Effector memory CD8-positive, alpha-beta T cell (primary cell): ENCODE measurements around the gene LARGE1.

Experiments
- ATAC-seq: fragments of 150-1000 bp; cut with Tn5 transposase; replicated peaks from 2 replicates; pipeline ENCODE4 v1.10.0; 2021; ENCODE audit warnings: mild to moderate bottlenecking, moderate library complexity
- DNase-seq, 3 experiments: peaks; one replicate each; pipeline ENCODE4 v3.0.0; 2021
- H3K27ac Mint-ChIP-seq, 2 donors: one replicate each; pipeline ENCODE4 v1.8.0; 2022; ENCODE audit warnings: mild to moderate bottlenecking in 2 of 2, mixed read lengths in 2 of 2, moderate library complexity in 2 of 2
- H3K27me3 Mint-ChIP-seq, 2 donors: one replicate each; pipeline ENCODE4 v1.8.0; 2022; ENCODE audit warnings: mixed read lengths in 2 of 2
- H3K36me3 Mint-ChIP-seq: one replicate; pipeline ENCODE4 v1.8.0; 2022; ENCODE audit warnings: mild to moderate bottlenecking, moderate library complexity, mixed read lengths; ENCODE audit not compliant: insufficient read depth
- H3K4me1 Mint-ChIP-seq, 2 donors: one replicate each; pipeline ENCODE4 v1.8.0; 2022; ENCODE audit warnings: low read depth in 2 of 2, mixed read lengths in 2 of 2
- H3K4me3 Mint-ChIP-seq, 2 donors: one replicate each; pipeline ENCODE4 v1.8.0; 2022; ENCODE audit warnings: mild to moderate bottlenecking in 2 of 2, mixed read lengths in 2 of 2, moderate library complexity in 2 of 2
- H3K9me3 Mint-ChIP-seq, 2 donors: one replicate each; pipeline ENCODE4 v1.8.0; 2022; ENCODE audit warnings: mixed read lengths in 2 of 2

LARGE1 gene

DNA sequence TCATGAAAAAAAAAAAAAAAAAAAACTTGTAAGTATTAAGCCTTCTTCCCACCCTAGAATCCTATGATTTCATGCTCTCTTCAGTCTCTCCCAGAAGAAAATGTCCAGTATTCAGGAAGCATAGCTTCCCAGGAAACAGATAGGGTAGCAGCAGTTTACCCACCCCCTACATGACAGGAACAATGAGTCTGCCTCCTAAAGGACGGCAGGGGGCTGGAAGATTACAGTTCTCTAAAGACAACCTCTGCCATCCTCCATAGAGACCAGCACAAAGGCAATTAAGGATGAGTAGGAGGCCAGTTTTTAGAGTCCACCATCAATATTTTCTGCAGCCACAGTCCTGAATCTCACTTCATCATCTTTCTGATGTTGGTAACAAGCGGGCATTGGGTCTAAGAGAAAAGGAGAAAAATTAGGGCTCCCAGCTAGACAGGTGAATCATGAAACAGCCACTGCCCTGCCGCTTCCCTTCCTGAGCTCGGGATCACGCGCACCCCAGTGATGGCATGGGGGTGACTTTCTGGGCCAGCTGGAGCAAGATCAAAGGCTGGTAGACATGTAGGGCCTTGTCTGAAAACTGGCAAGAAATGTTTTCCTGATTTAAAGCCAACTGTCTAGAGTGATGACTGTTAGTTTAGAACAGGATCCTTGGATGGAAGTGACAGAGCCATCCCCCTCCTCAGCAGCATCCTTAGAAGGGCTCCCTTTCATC is 322.8 kb downstream of the LARGE1 start:
- Mint-ChIP-seq H3K9me3 (peaks cover 6 to 21% of the 10 kb centered on the region in 2 donors), H3K36me3 (no peaks in the 10 kb centered on the region), H3K4me3 (no peak overlapping the region)

DNA sequence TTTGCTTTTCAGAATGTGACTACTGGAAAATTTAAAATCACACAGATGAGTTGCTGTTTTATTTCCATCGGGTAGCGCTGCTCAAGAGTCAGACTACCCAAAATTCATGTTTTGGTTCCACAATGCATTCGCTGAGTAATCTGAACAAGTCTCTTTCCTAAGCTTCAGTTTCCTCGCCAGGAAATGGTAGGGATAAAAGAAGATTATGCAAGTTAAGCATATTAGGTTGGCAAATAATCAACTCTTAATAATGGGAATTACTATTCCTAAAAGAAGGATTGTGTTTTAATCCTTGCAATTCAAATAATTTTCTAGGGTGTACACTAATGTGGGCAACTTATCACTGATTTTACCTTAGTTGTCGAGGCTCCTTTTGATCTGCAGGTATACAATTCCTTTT is 326.5 kb downstream of the LARGE1 start:
- Mint-ChIP-seq H3K27ac (no peak overlapping the region), H3K4me1 (no peaks in the 10 kb centered on the region), H3K4me3 (no peak overlapping the region), H3K36me3 (no peaks in the 10 kb centered on the region), H3K27me3 (no peaks in the 10 kb centered on the region), H3K9me3 (peaks cover 5 to 13% of the 10 kb centered on the region in 2 donors)
- no peak for DNase-seq
- ATAC-seq = no peak

More for the DNA sequence above, 322.8 kb downstream of the LARGE1 start:
- no peak for ATAC-seq
- H3K4me1 Mint-ChIP-seq = no peaks in the 10 kb centered on the region
- no peak for DNase-seq
- no peaks in the 10 kb centered on the region for H3K27me3 Mint-ChIP-seq
- no peak overlapping the region for H3K27ac Mint-ChIP-seq

DNA sequence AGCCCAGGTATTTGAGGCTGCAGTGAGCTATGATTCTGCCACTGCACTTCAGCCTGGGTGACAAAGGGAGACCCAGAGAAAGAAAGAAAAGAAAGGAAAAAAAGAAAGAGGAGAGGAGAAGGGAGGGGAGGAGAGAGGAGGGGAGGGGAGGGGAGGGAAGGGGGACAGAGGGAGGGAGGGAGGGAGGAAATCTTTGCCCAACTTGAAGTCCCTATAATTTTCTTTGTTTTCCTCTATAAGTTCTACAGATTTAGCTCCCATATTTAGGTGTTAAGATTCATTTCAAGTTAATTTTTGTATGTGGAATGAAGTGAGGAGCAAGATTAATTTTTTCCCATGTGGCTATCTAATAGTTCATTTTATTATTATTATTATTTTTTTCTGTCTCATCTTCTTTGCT is 328.3 kb downstream of the LARGE1 start:
- Mint-ChIP-seq H3K4me3 (no peak overlapping the region), H3K27me3 (no peaks in the 10 kb centered on the region), H3K9me3 (peaks cover 5 to 13% of the 10 kb centered on the region in 2 donors), H3K27ac (no peak overlapping the region), H3K4me1 (no peaks in the 10 kb centered on the region), H3K36me3 (no peaks in the 10 kb centered on the region)
- no peak for ATAC-seq
- DNase-seq = no peak

DNA sequence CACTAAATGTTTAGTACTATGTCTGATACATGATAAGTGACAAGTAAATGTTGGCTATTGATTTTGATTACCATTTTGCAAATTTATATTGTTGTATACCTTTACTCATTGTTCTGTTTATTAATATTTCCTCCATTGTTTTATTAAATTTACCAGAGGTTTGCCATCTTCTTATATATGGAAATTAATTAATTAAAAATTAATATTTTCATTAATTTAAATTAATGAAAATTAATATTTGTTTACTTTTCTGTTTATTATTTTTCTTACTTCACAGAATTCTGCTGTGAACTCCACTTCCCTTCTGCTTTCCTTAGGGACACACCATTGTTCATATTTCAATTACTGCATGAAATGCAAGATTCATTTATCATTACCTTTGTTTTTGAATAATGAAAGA is 331.0 kb downstream of the LARGE1 start:
- no peak overlapping the region for H3K4me3 Mint-ChIP-seq
- H3K36me3 Mint-ChIP-seq = no peaks in the 10 kb centered on the region
- DNase-seq (no peak), ATAC-seq (no peak)
- H3K27me3 Mint-ChIP-seq = no peaks in the 10 kb centered on the region
- peaks cover 0 to 4% of the 10 kb centered on the region in 2 donors for H3K9me3 Mint-ChIP-seq
- no peaks in the 10 kb centered on the region for H3K4me1 Mint-ChIP-seq
- H3K27ac Mint-ChIP-seq = no peak overlapping the region

DNA sequence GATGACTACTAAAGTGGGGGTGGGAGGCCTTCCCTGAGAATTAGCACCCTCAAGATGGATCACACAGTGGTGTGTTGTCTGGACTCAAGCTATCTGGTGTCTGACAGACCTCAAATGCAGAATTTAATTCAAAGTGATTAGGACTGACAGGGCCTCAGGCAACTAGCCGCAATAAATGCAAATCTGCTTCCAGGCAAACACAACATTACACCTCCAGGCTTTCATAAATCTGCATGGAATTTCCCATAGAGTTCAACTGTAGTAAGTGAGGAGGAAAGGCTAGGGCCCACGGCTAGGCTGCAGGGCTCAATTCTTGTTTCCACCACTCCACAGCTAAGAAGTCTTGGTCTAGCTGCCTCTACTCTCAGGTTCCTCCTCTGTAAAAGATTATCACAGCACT is 331.4 kb downstream of the LARGE1 start:
- Mint-ChIP-seq H3K36me3 (no peaks in the 10 kb centered on the region), H3K27me3 (no peaks in the 10 kb centered on the region), H3K4me3 (no peak overlapping the region), H3K4me1 (no peaks in the 10 kb centered on the region), H3K9me3 (peaks cover 0 to 3% of the 10 kb centered on the region in 2 donors), H3K27ac (no peak overlapping the region)
- ATAC-seq = no peak
- DNase-seq = no peak

DNA sequence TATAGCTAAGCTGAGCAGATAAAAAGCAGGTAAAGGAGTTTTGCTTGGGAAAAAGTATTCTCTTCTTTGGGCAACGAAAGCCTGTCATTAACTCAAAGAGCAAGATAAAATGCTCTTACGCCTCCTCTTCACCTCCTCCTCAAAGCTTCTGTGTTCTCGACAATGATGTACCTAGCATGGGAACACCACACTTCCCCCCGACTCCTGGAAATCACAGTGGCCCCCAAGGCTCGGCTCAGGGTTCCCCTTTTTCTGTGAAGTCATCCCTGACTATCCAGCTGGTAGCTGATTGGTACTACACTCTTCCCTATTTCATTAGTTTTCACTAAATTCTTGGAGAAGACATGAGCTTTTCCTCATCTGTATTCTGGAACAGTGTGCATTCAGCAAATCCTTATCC is 336.1 kb downstream of the LARGE1 start:
- Mint-ChIP-seq H3K9me3 (peaks cover 0 to 2% of the 10 kb centered on the region in 2 donors), H3K27ac (no peak overlapping the region), H3K36me3 (no peaks in the 10 kb centered on the region), H3K4me3 (no peak overlapping the region), H3K27me3 (no peaks in the 10 kb centered on the region), H3K4me1 (no peaks in the 10 kb centered on the region)
- no peak for DNase-seq
- no peak for ATAC-seq

DNA sequence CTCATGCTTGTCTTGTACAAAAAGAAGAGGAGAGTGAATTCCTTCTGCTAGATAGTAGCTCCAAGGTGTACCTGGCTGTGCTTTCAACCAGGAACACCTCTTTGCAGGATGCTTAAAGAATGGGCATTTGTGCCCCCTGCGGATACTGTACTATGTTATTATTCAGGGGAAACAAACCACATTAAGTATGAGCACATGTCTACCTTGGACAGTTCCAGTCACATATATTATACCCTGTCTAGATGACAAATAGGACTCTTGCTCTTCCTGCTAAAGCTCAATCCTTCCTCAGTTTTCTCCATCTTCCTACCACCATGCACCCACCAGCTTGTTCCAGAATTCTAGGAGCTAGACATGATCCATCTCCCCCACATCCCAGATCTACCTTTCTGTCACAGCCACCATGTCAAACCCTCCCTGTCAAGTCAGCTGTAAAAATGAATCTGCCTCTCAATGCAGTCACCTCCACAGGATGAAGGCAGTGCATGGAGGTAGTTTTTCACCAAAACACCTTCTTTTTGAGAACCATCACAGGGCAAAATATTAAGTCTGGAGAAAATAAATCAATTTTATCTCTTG is 337.4 kb downstream of the LARGE1 start:
- H3K4me1 Mint-ChIP-seq = no peaks in the 10 kb centered on the region
- H3K27ac Mint-ChIP-seq = no peak overlapping the region
- DNase-seq (no peak), ATAC-seq (no peak)
- no peaks in the 10 kb centered on the region for H3K27me3 Mint-ChIP-seq
- peaks cover 0 to 2% of the 10 kb centered on the region in 2 donors for H3K9me3 Mint-ChIP-seq
- H3K4me3 Mint-ChIP-seq = no peak overlapping the region
- H3K36me3 Mint-ChIP-seq = no peaks in the 10 kb centered on the region

DNA sequence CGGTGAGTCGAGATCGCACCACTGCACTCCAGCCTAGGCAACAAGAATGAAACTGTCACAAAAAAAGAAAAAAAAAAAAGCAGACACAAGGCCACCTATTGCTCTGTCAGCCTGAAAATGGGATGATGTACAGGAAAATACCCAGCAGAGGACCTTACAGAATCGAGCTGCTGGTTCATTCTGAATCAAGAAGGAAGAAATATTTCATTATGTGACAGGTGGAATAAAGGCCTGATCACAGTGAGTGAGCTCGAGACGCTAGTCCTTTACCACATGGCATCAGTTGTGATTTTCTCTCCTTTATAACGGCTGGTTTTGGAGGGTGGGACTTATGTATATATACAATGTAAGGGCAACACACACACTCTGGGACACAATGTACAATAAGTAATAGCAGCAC is 340.0 kb downstream of the LARGE1 start:
- Mint-ChIP-seq H3K27ac (no peak overlapping the region), H3K4me3 (no peak overlapping the region), H3K4me1 (no peaks in the 10 kb centered on the region), H3K9me3 (peaks cover 0 to 3% of the 10 kb centered on the region in 2 donors), H3K27me3 (no peaks in the 10 kb centered on the region), H3K36me3 (no peaks in the 10 kb centered on the region)
- ATAC-seq = no peak
- no peak for DNase-seq

DNA sequence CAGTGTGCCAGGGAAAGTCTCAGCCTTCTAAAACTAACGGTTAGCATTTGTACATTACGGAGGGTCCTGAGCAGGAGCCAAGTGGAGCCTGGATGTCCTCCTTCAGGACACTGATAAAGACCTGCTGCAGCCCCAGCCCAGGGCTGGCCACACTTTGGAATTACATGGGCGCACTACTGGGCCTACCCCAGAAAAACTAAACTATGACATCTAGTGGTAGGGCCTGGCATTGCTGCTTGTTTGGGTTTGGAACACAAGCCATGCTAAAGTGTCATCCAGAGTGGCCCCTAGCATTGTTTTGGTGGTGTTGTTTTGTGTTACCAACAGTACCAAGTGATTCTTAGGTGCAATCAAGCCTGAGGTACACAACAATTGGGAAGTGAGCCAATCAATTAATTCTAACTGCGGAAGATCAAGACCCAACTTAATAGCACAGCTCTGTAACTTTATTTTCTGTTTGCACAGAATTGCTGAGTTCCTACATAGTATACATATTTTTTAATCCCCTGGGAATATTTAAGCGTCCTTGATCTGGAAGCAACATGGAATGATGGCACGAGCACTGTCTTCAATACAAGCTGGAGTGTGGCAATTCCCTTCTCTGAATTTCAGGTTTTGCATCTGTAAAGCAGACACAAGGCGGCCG is 340.7 kb downstream of the LARGE1 start:
- Mint-ChIP-seq H3K4me3 (no peak overlapping the region), H3K27ac (no peak overlapping the region), H3K4me1 (no peaks in the 10 kb centered on the region), H3K36me3 (no peaks in the 10 kb centered on the region), H3K9me3 (peaks cover 0 to 3% of the 10 kb centered on the region in 2 donors), H3K27me3 (no peaks in the 10 kb centered on the region)
- DNase-seq (peak in 2 of 3 experiments; percentile 1 to 2), ATAC-seq (no peak)

DNA sequence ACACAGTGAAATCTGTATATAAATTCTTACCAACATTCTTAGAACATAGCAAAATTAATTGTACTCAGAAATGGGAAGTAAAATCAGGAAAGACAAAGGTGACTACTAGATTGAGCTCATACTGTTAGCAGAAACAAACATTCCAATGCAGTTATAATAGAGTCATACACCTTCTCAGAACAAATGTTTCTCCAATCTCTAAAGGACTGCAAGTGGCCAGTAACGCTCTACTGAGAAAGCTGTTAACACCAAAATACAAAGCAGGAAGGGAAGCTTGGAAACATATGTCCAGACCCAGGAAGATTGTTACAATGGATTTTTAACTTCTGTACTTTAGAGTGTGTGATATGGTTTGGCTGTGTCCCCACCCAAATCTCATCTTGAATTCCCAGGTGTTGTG is 341.5 kb downstream of the LARGE1 start:
- no peak overlapping the region for H3K4me3 Mint-ChIP-seq
- peaks cover 0 to 3% of the 10 kb centered on the region in 2 donors for H3K9me3 Mint-ChIP-seq
- no peaks in the 10 kb centered on the region for H3K4me1 Mint-ChIP-seq
- H3K27me3 Mint-ChIP-seq = no peaks in the 10 kb centered on the region
- ATAC-seq (no peak), DNase-seq (no peak)
- H3K27ac Mint-ChIP-seq = no peak overlapping the region
- H3K36me3 Mint-ChIP-seq = no peaks in the 10 kb centered on the region

DNA sequence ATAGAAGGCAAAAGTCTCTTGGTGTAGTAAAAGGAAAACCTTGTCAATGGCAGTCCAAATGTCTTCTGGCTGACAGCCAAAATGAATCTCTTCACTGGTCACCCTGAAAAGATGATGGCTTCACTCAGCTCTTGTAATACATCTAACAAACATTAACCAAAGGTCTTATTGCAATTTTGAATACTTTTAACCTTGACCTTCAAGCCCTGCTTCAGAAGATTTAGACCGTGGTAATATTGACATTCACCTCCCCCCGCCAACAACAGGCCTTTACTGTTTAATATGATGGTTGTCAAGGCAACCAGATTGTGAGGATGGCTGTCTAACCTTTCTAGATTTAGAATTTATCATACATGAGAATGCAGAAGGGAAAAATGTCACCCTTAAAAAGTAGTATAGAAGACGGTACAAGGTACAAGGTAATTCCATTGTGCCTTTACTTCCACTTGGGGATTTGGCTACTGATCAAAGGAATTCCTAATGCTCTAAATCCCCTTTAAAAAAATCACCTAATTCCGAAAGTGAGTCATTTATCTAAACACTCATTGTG is 342.3 kb downstream of the LARGE1 start:
- Mint-ChIP-seq H3K4me3 (no peak overlapping the region), H3K36me3 (no peaks in the 10 kb centered on the region), H3K27me3 (no peaks in the 10 kb centered on the region), H3K9me3 (peaks cover 0 to 2% of the 10 kb centered on the region in 2 donors), H3K4me1 (no peaks in the 10 kb centered on the region), H3K27ac (no peak overlapping the region)
- DNase-seq (no peak), ATAC-seq (no peak)

DNA sequence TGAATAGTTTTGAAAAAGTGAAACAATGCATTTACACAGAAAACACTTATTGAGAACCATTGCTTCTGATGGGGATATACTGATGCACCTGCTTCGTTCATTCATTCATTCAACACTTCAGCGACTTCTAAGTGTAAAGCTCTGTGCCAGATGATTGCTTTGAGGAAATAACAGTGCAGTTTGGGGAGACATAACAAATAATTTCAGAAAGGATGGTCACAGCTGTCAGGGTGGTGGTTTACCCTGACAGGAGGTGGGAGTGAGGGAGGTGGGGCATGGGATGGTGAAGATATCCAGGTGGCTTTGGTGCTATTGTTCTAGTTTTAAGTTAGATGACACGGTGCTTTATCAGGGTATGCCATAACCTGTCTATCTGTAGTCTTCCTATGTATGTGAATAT is 344.1 kb downstream of the LARGE1 start:
- no peaks in the 10 kb centered on the region for H3K36me3 Mint-ChIP-seq
- peaks cover 0 to 4% of the 10 kb centered on the region in 2 donors for H3K9me3 Mint-ChIP-seq
- ATAC-seq = no peak
- DNase-seq = no peak
- H3K4me3 Mint-ChIP-seq = no peak overlapping the region
- H3K27me3 Mint-ChIP-seq = no peaks in the 10 kb centered on the region
- no peak overlapping the region for H3K27ac Mint-ChIP-seq
- H3K4me1 Mint-ChIP-seq = no peaks in the 10 kb centered on the region

DNA sequence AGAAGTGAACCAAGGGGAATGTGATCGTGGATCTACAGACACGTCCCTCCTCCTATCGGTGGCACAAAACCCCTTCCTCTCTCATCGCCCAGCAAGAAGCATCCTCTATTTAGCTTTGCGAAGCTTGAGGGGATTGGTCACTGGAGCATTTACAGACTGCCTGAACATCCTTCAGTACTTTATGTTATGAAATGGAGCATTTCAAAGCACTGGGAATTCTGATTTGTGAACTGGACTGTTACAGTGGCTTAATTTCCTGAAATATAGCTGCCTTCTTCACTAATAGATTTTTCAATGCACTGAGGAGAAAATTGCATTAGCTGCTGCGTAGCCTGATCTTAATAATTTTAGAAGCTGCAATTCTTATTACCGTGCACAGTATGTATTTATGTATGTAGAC is 344.5 kb downstream of the LARGE1 start:
- no peaks in the 10 kb centered on the region for H3K27me3 Mint-ChIP-seq
- no peak overlapping the region for H3K4me3 Mint-ChIP-seq
- H3K4me1 Mint-ChIP-seq = no peaks in the 10 kb centered on the region
- ATAC-seq (no peak), DNase-seq (no peak)
- H3K27ac Mint-ChIP-seq = no peak overlapping the region
- H3K36me3 Mint-ChIP-seq = no peaks in the 10 kb centered on the region
- peaks cover 0 to 4% of the 10 kb centered on the region in 2 donors for H3K9me3 Mint-ChIP-seq

DNA sequence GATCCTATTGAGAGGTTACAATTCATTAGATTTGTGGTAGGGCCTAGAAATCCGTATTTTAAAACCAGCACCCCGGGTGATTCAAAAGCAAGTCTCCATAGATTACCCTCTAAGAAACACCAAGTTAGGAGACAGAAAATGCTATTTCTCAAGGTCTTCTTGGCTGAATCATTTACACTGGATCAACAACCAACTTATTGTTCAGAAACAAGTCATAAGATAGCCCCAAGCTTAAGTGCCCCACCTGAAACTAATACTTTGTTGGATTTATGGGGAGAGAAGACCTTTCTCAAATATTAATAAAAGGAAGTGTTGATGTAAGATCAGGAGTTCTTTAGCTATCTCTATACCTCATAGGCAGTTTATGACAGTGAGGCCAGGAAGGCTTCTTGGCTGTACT is 345.2 kb downstream of the LARGE1 start:
- Mint-ChIP-seq H3K4me3 (no peak overlapping the region), H3K36me3 (no peaks in the 10 kb centered on the region), H3K9me3 (peaks cover 0 to 4% of the 10 kb centered on the region in 2 donors), H3K27ac (no peak overlapping the region), H3K4me1 (no peaks in the 10 kb centered on the region), H3K27me3 (no peaks in the 10 kb centered on the region)
- no peak for ATAC-seq
- no peak for DNase-seq
